NCI-H1092 treated with DMSO at 0.1 percent for 48 hours (cell line): ENCODE data around the gene FAM168A.
A peak's percentile ranks its signal among the peaks of the same experiment; 100 is the strongest.

Source experiments
- DNase-seq: peaks from one replicate; lab custom pipeline; 2025; lab: John Stamatoyannopoulos, UW

The FAM168A gene

DNA sequence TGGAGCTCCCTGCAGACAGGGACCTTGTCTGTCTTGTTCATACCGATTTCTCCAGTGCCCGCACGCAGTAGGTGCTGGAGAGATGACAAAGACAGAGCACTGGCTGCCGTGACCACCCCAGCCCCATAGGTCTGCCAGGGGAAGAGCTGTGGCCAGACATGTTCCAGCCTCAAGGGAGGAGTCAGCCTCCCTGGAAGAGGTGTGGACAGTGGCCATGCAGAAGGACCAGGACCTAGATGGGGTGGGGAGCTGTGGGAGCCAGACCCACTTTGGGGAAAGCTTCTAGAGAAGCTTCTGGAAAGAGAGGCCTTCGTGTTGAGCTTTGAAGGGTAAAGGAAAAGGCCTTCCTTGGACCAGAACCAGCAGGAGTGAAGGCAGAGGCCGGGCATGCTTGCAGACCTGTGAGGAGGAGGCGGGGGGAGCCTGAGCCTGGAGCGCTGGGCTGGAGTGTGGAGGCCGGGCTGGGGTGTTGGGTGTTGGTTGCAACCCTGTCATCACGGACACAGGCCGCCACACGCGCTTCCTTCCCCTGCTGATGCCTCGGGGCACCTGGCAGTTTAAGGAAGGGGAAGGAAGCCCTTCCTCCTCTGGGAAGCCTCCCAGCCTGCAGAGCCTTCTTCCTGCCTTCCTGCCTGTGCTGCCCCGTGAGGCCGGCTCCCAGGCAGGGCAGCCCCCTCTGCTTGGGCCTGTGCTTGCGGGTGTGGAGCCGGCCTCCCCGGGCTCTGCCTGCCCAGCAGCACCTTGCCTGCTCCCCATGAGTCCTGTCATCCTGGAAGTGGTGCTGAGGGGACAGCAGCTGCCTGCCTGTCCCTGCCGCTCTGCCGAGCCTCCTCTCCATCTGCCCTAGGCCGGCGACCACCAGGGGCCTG is 209.4 kb downstream of the FAM168A start:
- no peak for DNase-seq

DNA sequence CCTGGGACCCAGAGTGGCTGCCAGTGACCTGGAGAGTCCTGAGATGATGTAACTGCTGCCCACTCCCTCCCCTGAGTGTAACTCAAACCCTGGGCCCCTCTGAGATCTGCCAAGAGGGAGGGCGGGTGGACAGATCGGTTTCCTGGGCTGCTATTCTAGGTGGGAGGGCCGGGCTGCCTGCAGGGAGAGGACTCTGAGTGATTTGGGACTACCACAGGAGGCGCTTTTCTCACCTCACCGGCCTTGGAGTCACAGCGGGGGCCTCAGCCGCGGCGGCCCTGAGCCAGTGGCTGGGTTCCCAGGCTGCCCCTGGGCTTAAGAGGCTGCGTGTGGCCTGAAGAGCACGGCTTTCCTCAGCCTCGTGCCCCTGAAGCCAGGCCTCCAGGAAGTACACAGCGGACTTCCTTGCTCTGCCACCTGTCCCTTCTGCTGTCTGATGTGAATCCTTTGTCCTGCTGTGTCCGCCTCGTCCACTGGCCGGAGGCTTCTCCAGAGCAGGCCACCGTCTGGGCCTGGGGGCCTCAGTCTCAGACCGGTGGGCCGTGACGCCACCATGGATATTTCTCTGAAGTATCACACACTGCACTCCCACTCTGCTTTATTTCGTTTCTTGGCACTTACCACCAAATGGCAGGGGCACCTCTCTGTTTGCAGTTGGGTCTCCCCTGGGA is 210.2 kb downstream of the FAM168A start:
- DNase-seq: peak; percentile 53

DNA sequence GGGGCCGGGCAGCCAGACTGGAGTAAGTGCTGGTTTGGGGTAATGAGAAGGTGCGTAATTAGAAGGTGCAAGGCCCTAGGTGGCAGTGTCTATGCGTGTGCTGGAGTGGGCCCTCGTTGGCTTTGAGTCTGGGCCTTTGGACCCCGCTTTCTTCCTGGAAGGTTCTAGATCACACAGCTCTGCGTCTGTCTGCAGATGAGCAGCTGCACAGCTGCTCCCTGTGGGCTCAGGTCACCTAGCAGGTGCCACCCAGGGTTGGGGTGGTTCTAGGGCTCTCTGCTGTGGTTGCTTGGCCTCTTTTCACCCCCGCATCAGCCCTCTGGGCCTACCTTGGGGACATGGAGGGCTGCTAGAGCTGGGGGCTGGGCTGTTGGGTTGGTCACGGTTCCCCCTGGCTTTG is 211.4 kb downstream of the FAM168A start:
- DNase-seq: no peak

DNA sequence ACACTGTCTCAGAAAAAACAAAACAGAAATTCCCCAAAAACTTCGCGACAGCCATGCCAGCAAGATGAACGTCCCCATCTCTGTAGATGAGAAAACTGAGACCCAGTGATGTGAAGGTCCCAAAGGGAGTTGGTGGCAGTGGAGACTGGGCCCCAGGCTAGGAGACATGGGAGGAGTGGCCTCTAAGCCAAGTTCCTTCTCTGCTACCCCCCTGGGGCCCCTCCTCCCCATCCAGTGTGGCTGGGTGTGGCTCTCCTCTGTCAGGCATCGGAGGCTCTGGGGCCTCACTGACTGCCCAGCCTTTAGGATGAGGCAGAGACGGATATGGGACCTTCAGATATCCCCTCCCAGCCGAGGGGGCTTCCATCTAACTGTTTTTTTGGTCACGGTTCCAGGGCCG is 211.9 kb downstream of the FAM168A start:
- no peak for DNase-seq

DNA sequence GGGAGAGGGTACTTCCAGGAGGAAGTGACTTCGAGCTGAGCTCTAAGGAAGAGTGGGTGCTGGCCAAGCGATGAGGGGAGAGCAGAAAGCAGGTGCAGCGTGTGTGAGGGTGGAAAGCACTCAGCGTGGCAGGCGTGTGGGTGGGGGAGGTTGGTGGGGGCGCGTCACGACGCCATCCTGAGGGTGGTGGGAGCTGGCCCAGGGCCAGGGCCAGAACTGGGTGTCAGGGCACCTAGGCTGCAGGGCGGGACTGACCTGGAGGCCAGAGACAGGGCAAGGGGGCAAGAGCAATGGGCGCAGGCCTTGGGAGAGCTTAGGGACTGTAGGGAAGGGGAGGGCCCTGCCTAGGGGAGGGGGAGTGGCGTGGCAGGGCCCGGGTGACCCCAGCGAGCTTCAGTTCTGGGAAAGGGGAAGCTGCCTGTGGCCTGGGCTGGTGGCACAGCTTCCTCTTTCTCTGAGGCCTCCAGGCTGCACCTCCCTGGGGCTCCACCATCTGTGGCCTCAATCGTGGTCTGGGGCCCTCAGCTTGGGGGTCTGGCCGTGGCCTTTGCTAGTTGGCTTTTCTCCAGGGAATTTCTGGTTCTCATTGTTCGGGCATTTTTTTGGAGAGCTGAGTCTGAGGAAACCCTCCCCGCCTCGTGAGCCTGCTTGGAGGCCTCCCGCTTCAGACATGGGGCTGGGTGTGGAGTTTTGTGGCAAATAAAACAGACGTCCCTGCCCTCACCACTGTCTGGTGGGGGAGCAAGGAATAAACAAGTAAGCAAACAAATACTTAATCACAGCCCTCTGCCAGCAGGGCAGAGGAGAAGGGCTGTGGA is 212.8 kb downstream of the FAM168A start:
- no peak for DNase-seq

DNA sequence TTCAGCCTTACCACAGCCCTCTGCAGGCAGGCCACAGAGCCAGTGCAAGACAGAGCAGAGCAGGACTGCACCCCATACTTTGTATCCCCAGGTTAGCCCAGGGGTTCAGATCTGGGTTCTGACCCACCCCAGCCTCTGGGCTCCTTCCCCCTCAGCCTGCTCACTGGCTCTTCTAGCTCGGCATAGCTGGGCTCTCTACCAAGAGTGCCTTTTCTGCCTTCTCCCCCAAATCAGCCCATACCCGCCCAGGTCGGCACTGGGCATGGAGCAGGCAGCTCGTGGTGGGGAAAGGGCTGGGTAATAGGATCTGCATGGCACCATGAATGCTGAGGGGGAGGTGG is 213.4 kb downstream of the FAM168A start:
- DNase-seq: no peak

DNA sequence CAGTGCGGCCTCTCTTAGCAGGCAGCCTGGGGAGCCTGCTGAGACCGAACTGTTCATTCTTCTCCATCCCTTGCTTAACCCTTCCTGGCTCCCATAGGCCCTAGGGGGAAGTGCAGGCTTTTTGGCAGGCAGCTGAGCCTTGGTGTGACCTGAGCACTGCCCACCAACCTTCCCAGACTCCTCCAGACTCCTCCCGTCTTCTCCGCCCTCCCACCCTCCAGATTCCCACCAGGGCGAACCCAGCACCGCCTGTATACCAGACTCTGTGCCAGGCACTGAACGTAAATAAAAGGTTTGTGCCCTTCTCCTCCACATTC is 213.8 kb downstream of the FAM168A start:
- no peak for DNase-seq

DNA sequence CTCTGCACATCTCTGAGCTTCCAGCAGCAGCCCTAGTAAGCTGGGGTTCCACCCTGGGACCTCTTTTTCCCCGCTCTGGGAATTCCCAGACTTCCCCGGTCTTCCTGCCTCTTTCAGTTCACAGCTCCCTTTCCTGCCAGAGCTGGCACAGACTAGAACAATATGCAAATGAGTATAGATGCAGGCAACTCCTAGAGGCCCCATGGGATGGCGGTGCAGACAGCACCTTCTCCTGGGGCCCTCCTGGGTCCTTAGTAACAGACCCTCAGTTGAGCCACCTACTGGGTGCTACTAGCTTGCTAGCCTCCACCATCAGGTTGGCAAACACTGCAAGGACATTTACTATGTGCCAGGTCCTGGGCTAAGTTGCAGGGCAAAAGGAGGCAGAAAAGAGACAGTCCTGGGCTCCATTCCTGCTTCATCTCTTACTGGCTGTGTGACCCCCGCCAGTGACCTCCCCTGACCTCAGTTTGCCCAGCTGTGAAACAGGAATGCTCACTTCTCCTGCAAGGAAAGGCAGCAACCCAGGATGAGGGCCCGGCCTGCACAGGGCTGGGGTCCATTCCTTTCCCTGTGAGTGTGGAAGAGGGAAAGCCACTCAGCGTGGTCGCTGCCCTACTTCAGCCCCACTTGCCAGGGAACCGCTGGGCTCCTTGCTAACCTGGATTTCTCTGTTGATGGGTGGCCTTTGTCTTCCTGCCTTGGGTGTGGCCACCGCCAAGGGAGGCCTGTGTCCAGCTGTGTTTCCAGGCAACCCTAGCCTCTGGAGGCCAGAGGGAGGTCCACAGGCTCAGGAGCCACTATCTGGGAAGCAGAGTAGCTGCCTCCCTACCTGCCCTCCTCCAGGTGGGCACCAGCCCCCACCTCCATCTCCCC is 214.4 kb downstream of the FAM168A start:
- DNase-seq: no peak

DNA sequence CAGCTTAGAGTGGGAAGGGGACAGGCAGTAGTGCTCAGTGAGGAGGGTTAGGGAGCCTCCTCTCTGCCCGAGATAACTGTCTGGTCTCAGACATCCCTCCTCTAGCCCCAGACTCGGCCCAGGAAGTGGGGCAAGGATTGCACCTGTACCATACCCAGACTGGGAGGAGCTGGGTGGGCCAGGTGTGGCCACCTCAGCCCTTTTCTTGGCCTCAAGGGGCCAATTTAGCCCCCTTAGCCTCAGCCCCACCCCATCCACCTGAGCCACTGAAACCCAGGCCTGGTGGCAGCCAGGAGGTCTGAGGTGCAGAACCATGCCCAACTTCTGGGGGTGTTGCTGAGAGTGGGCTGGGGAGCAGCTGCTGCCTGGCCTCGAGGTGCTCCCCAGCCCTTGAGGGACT is 215.2 kb downstream of the FAM168A start:
- no peak for DNase-seq

DNA sequence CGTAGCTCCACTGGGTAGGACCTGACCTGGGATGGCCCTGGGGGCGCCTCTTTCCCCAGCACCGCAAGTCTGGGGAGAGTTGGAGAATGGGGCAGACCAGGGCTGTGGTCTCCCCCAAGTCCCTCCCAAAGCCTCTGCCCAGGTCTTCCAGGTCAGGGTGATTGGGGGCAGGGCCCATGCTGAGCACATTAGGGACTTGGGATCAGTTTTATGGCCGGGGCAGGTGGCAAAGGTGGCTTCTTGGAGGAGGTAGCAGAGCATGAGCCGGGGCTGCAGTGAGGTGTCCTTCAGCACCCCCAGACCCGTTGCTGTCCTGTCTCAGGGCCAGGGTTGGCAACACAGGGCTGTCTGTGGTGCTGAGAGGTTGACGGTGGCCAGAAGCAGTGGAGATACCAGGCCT is 215.7 kb downstream of the FAM168A start:
- no peak for DNase-seq

DNA sequence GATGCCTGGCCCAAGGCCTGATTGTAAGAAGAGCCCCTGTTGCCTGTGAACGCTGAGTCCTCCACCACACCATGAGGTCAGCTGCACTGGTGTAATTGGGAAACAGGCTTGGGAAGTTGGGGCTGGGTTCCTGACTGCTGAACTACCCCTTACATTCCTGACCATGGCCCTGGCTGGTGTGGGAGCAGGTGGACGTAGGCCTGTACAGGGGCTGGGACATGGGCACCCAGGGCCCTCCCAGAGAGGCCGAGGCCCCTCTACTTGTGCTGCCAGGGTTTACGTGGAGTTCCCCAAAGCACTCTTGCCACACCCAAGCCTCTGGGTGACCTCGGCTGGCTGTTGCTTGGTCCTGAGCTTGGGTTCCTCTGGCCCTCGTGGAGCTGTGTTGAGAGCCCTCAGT is 216.3 kb downstream of the FAM168A start:
- no peak for DNase-seq

DNA sequence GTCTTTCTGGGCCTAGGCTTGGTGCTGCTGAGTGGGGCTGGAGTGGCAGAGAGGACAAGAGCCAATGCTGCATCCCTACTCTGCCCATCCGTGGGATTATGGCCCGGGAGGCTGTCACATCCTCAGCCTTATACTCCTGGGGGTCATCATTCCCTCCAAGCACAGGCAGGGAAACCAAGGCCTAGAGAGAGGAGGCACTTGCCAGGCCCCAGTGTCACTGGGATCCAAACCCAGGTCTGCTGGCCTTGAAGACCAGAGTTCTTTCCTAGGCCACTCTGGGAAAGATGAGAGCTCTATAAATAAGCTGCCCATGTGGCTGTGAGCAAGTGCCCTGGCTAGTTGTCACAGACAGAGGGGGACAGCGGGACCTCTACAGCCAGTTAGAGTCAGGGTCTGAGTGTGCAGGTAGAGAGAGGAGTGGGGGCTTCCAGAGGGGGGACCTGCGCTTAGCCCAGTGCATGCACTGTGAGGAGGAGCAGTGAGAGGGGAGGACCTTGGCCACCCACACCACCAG is 217.0 kb downstream of the FAM168A start:
- no peak for DNase-seq

DNA sequence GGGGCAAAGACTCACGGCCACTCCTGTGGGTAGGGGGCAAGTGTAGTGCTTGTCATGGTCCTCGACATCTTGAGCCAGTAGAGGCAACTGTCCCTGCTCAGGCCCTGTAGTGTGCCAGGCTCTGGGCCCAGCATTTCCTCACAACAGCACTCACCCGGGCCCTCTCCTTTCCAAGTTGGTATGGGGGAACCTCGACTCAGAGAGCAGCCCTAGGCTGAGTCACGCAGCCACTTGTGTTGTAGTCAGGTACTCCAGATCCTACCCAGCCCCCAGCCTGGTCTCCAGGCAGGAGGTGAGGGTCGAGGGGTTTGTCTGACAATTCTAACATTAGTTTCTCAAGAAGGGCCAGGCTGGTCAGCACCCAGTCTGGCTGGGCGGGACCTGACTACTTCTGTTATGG is 217.6 kb downstream of the FAM168A start:
- no peak for DNase-seq

DNA sequence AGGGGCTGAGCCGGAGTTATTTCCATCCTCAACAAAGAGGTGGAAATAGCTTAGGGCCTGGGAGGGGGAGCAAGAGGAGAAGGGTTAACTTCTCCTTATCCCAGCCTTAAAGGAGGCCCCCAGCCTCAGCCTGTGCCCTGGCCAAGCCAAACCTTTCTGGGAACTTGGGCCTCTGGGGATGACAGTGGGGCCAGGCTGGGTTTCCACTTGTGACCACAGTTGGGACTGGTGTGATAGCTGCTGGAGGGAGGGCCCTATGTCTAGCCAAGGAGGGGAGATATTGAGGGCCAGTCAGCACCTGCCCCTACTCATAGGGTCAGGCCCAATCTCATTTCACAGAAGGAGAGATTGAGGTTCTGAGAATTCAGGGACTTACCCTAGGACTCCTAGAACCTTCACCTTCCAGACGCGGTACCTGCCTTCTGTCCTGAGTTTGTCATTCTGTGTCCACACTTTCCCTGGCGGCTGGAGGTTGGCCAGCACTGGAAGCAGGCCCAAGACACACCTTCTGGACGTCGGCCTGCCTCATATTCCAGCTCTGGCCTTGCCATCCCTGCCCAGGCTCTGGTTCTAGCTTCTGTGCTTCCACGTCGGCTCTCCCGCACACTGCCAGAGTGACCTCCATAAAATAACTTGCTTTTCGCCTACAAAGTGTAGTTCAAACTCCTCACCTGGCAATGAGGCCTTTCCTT is 218.6 kb downstream of the FAM168A start:
- DNase-seq: no peak

DNA sequence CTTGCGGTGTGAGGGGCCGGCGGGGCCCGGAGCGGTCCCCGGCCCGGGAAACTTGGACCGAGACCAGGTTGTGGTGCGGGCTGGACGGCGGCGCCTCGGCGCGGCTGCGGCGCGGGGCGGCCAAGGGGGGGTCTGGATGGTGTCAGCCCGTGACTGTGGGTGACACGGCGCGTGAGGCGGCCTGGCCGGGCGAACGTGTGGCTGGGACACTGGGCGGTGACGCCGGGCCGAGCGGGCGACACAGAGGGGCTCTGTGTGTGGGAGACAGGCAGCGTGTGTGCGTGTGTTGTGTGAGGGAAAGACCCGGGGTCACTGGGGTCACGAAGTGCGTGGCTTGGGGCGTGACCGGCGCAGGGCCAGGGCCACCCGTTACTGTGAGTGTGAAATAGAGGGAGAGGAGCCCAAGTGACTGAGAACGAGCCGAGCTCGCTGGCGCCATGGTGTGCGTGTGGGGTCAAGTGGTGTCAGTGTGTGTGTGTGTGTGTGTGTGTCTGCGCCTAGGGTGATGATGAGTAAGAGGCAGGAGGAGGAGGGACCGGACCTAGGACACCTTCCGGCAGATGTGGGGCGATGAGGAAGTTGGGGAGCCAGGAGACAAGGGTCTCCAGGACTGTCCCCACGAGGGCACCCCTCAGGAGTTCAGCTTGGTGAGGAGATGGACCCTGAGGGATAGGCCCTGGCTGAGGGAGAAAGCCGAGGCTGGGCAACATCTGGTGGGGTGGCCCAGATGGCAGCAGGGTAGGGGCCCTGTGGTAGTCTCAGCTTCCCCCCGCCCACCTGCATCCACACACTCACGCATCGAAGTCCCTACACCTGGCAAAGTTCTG is 220.9 kb downstream of the FAM168A start:
- peak; percentile 34 for DNase-seq

DNA sequence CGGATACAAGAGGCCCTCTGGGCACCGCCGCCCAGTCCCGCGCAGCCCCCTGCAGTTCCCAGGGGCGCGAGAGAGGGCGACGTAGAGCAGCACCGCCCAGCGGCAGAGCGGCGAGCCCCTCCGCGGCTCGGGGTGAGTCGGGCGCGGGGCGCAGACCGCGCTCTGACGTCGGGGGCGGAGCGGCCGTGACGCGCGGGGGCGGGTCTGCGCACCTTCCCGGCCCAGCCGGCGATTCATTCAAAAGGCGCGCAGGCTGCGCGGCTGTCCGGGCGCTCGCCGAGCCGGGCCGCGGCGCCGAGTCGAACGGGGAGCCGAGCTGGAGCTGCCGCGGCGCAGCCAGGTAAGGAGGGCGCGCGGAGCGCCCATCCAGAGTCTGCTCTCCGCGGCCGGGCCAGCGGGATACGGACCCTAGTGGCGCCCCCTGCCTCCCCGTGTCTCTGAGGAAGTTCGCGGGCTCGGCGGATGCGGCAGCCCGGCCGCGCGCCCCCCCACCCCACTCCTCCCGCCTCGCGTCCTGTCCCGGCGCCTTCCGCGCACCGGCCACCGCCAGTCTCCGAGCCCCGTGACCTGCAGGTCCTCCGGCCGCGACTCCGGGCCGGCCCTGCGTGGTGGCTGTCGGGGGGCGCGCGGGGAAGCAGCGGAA is 221.6 kb downstream of the FAM168A start, which contains the start of gene RELT:
RELT (plus strand) TSS at position 240 of the 643 bp plus-strand sequence. CDS start 12,738 bp downstream, outside the sequence.
- peak; percentile 86 for DNase-seq

DNA sequence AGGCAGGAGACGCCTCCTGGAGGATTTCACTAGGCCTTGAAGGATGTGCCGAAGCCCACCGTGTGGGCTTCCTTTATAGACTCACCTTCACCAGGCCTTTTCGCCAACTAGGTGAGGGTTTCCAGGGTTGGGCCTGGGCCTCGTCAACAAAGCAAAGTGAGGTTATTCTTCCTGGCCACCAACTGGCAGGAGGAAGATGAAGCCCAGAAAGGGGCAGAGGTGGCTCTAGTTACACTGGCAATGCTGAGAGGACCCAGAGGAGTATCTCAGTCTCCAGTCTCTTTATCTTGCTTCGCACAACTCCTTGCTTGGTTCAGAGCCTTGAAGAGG is 222.1 kb downstream of the FAM168A start:
- no peak for DNase-seq

DNA sequence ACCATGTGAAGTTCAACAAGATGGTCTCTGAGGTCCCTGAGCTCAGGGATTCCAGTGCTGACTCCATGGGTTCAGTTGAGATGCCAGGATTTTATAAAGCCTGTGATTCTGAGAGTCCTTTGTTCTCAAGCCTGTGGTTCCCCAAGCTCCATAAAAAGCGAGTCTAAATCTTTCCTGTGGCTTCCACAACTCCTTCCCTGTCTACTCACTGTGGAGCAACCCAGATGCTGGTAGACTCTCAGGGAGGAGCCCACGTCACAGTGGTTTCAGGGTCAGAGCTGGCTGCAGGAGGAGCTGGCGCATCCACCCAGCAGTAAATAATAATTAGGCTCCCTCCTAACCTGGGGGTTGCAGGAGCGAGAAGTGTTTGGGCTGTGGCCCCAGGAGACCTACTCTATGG is 223.8 kb downstream of the FAM168A start:
- no peak for DNase-seq

DNA sequence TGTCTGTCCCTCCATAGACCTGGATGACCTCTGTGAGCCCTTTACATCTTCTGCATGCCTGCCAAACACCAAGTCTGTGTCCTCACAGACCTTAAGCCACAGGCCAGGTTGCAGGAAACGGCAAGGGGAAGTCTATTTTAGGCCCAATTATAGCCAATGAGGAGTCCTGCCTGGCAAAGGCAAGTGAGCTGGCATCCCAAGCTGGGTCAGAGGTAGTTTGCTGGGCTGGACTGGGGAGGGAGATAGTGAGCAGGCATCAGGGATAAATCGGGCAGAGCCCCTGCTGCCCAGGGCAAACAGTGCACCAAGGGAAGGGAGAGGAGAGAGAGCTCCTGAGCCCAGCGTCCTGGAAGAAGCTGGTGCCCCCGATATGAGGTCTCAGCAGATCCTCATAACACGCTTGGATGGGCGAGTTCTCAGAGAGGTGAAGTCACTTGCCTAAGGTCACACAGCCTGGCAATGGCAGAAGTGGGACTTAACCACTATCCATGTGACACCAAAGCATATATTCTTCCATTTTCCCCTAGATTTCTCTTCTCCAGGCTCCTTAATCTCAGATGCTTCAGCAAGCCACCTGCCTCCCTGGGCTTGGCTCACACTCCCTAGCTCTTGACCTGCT is 225.4 kb downstream of the FAM168A start:
- no peak for DNase-seq
